Bone marrow (tissue), 2 donors: ENCODE results near the gene ADAM10.

Experiments
- DNase-seq, 2 donors: peaks; one replicate each; lab custom pipeline; 2025; lab: John Stamatoyannopoulos, UW

Gene ADAM10

DNA sequence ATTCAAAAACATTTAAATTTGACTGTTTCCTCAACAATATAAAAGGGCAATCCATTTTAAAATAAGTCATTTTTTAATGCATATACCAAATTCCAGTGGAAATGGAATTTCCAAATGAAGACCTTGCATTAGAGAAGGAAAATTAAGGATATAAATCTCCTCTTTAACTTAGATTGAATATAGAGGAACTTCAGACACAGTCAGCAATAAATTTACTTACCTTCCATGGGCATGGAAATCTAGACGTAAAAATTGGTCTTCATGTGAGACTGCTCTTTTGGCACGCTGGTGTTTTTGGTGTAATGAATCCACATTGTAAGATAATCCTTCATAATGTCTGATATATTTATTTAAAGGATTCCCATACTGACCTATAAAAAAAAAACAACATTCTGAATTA, 32.1 kb downstream of the ADAM10 start:
- DNase-seq, result no peak

DNA sequence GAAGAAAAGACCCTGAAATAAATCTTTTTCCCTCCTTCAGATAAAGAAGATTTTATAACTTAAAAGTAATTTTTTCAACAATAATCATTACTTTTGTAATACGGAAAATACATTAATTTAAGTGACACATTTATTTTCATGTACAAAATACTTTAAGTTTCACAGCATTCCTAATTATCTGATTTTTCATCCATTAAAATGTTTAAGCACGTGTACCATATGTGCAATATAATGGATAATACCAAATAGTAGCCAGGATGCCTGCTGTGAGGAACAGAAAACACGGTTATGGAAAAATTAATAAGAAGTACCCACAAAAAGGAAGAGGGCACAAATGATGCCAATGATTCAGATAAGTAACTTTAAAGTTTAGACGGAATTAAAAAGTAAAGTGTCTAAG, 33.5 kb downstream of the ADAM10 start:
- DNase-seq, result no peak

DNA sequence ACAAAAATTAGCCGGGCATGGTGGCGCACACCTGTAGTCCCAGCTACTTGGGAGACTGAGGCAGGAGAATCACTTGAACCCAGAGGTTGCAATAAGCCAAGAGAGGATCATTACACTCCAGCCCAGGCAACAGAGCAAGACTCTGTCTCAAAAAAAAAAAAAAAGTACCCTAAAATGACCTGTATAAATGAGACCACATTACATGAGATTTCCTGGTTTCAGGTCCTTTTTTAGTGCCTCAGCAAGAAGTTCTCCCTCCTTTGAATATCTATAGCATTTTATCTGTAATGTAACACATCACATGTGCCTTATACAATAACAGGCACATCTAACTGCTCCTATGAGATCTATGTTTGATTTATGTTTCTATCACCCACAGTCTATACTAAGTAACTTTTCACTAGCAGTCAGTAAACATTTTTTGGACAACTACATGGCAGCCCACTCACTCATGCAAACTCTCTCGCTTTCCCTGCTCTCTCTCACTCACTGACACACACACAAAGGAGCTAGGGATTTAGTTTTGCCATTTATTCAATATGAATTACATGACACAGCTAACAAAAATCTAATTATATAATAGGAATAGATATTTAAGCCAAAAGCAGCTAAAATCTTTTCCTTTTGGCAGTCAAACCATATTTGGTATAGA, 34.1 kb downstream of the ADAM10 start:
- no peak for DNase-seq

DNA sequence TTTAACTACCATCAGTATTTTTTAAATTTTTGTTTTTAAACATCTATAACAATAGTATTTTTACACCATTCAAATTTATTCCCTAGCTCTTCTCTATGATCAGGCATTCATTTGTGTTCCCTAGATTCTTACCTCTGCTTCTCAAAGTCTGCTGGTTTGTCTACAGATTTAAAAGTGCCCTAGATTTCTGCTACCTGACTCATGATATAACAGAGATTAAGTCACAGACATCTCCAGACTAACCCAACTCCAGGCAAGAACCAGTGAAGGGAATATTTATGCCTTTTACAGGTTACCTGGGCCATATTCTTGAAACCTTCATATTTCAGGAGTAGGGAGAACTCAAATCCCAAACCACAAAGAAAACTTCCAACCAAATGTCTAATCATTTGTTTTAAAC, 38.8 kb downstream of the ADAM10 start:
- no peak for DNase-seq

DNA sequence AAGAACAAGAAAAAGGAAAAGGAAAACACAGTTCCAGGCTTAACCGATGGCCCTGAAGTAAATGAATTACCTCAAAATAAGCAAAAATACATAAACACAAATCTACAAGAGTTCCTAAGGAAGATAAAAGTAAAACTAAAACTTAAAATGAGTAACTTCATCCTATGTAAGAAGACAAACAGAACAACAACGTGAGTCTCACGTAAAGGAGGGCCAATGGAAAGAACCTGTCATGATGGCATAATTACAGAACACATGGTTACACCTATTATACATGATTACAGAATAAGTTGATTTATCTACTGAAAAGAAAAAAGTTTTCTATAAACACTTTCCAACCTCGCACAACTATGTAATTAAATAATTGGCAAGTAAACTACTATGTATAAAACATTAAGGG, 42.1 kb downstream of the ADAM10 start:
- DNase-seq, result no peak

DNA sequence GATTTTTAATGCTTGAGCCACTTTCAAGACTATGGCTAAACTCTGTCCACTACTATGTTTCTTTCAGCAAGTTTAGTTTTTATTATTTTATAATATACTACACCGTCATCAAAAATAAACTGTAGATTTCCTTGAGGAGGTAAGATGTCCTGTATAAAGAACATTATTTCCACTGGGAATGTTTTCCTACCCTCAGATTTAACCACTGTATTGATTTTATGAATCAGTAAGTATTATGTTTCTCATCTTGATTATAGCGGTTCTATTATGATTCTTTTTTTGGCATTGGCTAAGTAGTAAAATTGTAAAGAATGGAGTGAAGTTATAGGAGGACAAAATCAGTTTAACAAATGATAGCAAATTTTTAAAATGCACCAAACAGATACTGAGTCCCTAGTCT, 44.4 kb downstream of the ADAM10 start:
- DNase-seq, result no peak

DNA sequence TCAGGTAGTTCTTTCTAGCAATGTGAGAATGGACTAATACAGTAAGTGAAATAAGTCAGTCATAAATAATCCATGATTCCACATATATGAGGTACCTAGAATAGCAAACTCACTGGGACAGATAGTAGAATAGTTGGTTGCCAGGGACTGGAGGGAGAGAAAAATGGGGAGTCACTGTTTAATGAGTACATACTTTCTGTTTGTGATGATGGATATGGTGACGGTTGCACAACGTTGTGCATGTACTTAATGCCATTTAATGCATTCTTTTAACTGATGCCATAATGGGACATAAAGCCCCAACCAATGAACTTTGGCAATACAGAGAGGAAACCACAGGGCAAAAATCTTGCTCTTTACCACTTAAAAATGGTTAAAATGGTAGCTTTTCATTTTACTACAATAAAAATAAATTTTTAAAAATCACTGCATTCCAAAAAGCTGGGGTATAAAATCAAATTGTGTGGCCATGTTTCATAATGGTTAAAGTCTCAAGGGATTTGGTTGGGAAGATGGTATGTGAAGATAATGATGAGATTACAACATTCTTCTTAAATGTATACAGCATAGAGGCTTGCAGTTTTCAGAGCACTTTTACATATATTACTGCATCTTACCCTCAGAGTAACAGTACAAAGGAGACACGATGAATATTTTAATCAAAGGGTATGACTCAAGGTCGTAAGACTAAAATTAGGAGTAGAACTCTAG, 45.2 kb downstream of the ADAM10 start:
- no peak for DNase-seq

DNA sequence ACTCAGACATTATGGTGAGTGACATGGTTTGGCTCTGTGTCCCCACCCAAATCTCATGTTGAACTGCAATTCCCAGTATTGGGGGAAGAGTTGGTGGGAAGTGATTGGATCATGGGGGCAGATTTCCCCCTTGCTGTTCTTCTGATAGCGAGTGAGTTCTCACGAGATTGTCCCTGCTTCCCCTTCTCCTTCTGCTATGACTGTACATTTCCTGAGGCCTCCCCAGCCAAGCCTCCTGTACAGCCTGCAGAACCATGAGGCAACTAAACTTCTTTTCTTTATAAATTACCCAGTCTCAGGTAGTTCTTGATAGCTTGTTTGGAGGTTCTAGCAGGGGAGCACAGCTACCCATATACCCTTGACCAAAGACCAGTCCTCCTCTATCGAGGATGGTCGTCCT, 45.9 kb downstream of the ADAM10 start:
- no peak for DNase-seq

DNA sequence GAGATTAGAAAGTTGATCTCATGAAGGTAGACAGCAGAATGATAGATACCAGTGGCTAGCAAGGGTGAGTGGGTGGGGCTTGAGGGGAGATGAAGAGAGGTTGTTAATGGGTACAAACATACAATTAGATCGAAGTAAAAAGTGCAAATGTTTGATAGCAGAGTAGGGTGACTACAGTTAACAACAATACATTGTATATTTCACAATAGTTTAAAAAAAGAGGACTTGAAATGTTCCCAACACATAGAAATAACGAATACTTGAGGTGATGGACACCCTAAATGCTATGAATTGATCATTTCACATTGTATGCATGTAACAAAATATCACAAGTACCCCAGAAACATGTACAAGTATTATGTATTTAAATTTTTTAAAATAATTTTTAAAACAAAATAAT, 47.3 kb downstream of the ADAM10 start:
- DNase-seq, result no peak

DNA sequence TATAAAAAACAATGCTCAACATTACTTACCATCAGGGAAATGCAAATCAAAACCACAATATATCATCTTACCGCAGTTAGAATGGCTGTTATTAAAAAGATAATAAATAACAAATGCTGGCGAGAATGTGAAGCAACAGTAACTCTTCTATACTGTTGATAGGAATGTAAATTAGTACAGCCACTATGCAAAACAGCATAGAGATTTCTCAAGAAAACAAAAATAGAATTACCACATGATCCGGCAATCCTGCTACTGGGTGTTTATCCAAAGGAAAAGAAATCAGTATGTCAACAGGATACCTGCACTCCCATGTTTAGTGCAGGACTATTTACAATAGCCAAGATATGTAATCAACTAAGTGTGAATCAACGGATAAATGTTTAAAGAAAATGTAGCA, 48.1 kb downstream of the ADAM10 start:
- DNase-seq, result no peak

DNA sequence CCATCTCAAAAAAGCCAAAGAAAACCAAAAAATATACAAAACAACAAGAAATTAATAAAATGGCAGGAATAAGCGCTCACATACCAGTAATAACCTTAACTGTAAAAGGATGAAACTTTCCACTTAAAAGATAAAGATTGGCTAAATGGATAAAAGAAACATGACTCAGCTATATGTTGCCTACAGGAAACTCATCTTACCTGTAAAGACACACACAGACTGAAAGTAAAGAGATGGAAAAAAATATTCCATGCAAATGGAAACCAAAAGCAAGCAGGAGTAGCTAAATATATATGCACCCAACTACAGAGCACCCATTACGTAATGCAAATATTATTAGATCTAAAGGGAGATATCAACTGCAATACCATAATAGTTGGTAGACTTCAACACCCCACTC, 49.7 kb downstream of the ADAM10 start:
- DNase-seq, result no peak

DNA sequence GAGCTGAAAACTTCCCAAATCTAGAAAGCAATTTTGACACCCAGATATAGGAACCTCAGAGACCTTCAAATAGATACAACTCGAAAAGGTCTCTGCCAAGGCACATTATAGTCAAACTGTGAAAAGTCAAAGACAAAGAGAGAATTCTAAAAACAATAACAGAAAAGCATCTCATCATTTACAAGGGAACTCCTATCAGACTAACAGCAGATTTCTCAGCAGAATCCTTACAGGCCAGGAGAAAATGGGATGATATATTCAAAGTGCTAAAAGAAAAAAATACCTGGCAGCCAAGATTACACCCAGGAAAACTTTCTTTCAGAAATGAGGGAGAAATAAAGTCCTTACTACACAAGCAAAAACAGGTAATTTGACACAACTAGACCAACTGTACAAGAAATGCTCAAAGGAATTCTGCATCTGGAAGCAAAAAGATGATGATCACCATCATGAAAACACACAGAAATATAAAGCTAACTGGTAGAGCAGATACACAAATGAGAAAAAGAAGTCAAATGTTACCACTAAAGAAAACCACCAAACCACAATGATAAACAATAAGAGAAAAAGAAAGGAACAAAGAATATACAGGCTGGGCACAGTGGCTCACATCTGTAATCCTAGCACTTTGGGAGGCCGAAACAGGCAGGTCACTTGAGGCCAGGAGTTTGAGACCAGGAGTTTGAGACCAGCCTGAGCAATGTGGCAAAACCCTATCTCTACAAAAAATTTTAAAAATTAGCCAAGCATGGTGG, 50.4 kb downstream of the ADAM10 start:
- no peak for DNase-seq

DNA sequence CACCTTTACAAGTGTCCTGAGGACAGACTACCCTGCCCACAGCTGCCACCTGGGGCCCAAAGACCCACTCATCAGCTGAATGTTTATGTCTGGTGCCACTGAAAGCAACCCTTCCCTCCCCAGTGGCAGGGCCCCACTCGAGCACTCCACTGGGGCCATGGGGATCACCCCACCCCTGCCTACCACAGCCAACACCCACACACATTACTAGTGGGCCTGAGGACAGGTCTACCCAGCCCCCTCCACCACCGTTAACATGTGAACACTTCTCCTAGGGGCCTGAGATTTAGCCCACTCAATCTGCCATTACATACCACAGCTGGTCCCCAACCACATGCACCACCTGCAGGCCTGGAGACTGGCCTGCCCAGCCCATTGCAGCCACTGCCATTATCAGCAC, 52.3 kb downstream of the ADAM10 start:
- DNase-seq, result no peak

DNA sequence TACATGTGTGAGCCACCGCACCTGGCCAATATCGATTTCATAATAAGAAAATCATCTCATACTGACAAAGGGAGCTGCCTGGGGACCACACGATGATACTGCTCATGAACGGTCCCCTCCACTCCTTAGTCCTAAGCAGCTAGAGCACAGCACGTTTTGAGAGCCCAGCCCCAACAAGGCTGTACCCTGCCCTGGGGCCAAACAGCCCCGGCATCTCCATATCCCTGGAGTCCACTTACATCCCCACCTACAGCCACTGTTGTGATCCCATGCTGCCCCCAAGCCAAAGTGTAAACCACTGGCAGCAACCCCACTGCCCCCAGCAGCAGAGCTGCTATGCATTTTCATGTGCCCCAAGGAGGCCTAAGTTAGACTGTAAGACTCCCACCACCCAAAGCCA, 52.8 kb downstream of the ADAM10 start:
- no peak for DNase-seq

DNA sequence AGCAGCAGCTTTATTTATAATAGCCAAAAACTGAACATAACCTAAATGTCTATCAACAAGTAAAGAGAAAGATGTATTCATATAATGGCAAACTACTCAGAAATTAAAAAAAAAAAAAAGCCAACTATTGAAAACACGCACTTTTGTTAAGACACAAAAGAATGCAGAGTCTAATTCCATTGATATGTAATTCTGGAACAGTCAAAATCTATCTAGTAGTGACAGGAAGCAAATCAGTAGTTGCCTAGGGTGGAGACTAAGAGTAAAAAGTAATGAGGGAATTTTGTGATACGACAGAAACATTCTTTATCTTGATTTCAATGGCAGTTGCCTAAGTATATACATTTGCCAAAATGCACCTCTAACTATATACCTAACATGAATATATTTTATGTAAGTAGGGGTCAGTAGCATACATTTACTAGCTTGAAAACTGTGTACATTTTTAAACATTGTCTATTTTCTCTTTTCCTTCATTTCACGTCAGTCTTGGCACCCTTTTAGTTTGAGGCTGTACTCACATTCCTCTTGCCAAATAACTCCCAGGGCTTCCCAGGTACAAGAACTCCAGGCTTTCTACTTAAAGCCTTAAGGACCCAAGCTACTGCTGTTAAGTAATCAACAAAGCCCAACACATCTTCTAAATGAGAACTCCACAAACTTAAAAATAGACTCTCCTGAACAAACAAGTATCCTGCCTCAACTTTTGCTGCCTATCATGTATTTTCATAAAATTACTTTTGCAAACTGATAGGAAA, 54.7 kb downstream of the ADAM10 start:
- DNase-seq, result no peak

DNA sequence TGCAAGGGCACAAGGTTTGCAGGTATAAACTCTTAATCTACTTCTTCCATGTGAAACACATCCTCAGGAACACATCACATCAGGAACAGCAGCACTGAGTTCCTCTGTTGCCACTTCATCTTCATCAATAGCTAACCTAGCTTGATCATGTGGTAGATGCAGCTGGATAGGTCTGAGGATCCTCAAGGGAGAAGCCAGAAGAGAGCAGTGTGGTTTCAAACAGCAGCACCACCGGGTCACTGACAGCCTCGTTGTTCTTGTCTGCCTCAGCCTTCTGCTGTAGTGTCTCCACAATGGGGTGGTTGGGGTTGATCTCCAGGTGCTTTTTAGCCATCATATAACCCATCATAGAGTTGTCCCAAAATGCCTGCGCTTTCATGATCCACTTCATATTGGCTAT, 58.8 kb downstream of the ADAM10 start:
- DNase-seq, result no peak

DNA sequence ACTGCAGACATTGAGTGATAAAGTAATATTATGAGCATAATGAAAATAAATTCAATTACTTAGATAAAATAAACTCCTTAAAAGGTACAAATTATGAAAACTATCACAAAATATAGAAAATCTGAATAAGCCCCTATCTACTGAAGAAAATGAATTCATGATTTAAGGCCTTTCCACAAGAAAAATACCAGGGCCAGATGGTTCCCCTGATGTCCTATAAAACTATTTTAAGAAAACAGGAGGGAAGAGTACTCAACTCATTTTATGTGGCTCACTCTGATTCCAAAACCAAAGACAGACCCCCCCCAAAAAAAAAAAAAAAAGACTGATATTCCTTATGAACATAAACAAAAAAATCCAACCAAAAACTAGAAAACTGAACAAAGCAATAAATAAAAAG, 59.9 kb downstream of the ADAM10 start:
- DNase-seq, result no peak

DNA sequence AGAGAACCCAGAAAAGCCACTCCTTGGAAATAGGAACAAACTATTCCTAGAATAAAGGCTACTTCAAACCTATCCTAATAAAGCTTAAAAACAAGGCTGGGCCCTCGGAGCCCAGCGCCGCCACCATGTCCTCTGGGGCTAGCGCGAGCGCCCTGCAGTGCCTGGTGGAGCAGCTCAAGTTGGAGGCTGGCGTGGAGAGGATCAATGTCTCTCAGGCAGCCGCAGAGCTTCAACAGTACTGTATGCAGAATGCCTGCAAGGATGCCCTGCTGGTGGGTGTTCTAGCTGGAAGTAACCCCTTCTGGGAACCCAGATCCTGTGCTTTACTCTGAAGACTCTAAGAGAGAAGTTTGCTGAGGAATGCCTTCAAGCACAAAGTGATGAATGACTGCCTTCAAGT, 63.2 kb downstream of the ADAM10 start:
- no peak for DNase-seq

DNA sequence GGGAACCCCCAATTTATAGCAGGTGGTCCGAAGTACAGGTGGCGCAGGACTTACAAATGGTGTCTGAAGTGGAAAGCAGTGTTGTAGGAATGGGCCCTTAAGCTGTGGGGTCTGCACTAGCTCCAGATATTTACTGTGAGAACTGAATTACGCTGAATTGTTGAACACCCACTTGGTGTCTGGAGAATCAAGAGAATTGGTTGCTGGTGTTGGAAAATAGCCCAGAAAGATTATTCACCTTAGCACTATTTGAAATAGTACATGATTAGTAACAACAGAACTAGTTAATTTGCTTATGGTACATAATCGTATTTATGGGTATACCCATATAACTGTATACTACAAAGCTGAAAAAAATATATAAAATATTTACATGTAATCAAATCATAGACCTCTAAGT, 64.8 kb downstream of the ADAM10 start:
- DNase-seq, result no peak

DNA sequence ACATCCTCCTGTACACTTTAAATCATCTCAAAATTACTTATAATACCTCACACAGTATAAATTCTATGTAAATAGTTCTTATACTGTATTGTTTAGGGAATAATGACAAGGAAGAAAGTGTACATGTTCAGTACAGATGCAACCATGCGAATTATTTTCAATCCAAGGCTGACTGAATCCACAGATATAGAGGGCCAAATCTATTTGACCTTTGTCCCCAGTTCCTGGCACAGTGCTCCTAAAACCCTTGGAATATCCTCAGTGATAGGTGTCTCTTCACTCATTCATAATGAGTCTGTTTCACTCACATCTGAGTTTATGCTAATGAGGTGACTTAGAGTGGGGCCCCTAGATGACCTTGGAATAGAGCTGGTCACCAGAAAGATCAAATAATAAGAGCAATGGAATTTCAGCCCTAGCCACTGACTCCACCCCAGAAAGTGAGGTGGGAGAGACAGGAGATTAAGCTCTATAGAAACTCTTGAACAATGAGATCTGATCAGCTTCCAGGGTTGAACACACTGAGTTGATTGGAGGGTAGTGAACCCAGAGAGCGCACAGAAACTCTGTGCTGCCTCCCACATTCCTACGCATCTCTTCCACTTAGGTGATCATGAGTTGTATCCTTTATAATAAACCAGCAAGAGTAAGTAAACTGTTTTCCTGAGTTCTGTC, 65.3 kb downstream of the ADAM10 start:
- no peak for DNase-seq

DNA sequence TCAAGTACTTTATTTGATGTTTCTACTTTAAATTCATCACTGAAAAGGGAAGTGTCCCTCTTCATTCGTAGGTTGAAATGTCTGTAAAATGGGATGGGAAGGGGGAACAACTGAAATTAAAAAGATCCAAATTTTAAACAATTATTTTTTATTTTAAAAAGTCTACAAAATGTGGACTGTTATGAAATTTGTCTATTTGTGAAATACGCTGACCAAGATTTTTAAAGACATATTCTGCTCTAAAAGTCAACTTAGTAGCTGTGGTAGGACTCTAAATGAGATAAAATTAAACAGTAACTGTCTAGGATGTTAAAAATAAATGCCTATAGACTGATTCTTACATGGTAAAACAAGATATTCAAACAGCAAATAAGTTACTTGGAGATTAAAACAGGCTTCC, 67.3 kb downstream of the ADAM10 start:
- no peak for DNase-seq

DNA sequence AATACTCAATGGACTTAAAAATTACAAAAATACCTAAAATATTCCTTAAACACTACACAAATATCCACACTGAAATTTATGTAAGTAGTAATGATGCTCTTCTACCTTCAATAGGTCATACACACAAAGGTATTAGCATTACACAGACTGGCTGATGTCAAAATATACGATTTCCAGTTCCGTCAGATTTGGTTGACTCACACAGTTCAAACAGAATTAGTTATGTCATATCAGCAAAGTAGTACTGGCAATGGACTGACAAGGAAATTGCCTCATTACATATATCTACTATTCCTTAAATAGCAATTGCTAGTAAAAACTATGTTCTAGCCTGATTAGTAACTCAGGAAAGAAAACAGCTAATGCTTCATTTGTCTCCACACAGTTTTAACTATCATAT, 70.8 kb downstream of the ADAM10 start:
- DNase-seq, result no peak
